Kidney capillary endothelial cell (primary cell): ENCODE data around the gene NT5C3B.

Experiments
- DNase-seq: peaks from one replicate; pipeline ENCODE4 v3.0.0-alpha.2; 2018; ENCODE audit warnings: low spot score

Gene NT5C3B

GRCh38 chr17:41810659-41811548 is 25.1 kb downstream of the NT5C3B start:
- no peak for DNase-seq

DNA sequence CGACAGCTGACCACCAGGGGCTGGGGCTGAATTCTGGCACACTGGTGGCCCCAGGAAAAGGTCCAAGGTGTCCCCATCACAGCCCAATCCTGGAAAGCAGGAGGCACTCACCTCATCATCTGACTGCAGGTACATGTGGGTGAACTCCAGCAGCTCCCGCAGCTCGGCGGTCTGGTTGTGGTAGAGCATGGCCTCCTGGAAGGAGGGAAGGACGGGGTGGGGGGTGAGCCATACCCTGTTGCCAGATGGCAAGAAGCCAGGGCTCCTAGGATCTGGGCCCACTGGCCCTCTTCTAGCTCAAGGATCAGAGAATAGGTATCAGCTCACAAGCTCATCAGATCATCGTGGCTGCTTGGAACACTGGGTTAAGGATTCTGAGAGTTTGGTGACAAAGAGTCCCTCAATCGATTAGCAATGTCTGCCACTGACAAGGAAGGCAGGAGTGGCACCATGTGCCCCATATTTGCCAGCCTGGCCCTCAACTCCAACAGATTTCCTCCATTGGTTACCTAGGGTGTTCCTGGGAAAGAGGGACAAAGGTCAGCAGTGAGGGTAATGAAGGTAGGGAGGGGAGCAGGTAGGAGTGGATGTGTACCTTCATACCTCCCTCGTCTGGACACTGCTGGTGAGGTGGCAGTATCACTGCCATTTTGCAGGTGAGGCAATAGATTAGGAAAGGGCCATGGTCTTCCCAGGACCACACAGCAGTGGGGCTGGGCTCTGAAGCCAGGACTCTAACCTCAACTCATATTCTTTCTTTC is 29.2 kb downstream of the NT5C3B start:
- no peak for DNase-seq

DNA sequence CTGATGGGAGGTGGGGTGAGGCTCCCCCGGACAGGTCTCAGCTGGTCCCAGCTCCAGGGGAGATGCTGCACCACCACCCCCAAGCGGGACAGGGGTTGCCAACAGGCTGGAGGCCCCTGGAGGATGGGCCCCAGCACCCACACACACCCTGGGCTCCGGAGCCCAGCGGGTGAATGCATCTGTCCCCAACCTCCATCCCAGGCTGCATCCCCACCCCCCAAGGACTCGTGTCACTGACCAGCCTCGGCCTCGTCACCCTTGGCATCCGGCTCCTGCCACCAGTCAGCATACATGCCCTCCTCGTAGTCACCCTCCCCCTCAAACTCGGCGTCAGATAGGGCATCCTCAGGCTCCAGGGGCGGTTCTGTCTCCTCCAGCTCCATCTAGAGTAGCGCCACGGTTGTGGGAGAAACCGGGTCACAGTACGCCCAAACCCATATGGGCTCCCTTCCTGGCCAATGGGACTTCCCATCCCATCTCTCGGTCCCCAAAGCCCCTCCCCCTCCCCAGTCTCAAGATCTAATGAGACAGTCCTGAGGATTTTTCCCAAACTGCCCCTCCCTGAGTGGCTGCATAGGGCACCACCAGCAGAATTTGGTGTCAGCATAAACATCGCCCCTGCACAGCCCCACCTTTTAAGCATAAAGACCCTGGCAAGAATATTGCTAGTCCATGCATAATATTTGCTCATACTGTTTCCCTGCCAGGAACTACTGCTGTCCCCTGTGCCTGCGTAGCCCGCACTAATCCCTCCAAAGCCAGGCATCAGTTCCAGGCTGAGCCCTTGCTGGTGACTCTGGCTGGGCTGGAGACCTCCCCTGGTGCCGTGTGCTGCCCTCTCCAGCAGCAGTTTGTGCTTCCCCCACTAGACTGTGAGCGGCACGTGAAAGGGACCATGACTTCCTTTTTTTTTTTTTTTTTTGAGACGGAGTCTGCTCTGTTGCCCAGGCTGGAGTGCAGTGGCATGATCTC is 32.7 kb downstream of the NT5C3B start:
- DNase-seq = no peak

- peak; percentile 78 for DNase-seq
These were observed 34.4 kb downstream of the NT5C3B start for GRCh38 chr17:41801374-41802271.

DNA sequence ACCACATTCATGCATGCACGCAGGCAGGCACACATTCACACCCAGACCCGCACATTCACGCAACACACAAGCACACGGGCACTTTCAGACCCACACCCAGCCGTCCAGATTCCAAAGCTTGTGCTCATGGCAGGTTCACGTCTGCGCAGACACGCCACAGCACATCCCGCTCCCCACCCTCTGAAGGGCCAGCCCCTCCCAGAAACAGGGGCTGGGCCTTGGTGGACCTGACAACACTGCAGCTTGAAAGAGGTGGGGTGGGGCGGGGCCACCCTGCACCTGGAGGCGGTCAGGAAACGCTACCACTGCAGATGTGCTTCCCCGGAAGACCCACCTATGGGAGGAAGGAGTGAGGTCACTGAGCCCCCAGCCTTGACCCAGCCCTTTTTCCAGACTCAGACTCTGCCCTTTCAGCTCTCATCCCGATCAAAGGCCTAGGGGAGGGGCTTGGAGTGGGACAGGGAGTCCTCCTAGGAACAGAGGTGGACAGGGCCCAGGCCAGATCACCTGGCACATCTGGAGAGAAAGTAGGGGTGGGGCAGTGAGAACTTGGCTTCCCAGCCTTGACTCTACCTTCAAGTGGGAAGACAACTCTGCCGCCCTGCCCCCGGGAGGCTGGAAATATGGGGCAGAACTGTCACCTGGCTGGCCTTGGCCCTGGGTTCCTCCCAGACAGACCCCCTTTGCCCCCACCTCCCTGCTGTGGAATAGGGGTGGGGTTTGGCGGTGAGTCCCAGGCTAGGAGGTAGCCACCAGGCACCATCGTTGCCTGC is 35.2 kb downstream of the NT5C3B start:
- no peak for DNase-seq

DNA sequence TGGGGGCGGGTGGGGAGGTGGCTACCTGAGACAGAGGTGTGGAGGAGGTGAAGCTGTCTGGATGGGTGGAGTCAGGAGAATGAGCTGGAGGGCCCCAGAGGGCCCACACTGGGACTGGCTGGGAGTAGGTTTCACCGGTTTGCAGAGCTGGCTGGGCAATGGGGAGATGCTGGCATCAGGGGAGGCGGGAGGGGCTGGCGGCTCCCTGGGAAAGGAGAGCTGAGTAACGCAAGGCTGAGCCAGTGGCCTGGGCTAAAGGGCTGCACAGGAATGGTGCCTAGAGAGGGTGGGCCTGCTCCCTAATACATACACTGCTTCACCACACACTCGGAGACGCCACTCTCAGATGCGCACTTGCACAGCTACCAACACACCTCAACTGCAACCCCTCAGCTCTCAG is 36.7 kb downstream of the NT5C3B start:
- DNase-seq = no peak

DNA sequence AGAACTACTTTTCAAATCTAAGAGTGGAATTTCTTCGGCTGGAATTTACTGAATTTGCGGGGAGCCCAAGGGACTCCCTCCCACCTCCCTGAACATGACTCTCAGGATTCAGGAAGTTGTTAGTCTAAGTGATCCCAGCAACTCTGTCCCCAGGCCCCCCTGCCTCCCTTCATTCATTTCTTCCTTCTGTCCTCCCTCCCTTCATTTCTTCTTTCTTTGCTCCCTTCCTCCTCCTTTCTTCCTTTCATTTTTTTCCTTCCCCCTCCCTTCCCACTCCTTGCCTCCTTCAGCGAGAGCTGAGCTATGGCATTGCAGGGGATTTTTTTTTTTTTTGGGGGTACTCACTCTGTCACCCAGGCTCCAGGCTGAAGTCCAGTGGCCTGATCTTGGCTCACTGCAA is 38.7 kb downstream of the NT5C3B start:
- no peak for DNase-seq

DNA sequence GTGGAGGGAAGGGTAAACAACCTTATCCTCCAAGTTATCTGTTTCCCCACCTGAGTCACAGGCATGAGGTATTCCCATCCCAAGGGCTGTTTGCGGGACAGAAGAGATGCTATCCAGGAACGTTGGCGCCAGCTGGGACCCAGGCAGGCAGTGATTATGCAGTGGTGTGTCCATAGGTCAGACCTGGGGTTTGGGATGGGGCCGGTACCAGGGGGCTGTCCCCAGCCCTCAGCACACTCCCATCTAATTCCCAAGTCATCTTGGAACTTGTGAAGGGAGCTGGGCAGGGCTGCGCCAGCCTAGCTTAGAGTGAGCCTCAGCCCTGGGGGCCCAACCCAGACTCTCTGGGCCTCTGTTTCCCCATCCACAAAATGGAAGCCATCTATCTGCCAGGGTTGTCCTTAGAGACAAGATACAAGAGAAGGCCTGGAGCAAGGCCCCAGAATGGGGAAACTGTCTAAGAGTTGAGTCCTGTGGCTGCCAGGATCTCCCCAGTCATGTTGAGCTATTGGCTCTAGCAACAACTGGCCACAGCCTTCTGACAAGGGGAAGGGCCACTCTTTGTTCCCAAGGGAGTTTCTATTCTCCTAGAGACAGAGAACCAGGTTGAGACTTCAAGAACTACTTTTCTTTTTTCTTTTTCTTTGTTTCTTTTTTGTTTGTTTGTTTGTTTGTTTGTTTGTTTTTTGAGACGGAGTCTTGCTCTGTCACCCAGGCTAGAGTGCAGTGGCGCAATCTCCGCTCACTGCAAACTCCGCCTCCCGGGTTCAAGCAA is 39.7 kb downstream of the NT5C3B start:
- no peak for DNase-seq

DNA sequence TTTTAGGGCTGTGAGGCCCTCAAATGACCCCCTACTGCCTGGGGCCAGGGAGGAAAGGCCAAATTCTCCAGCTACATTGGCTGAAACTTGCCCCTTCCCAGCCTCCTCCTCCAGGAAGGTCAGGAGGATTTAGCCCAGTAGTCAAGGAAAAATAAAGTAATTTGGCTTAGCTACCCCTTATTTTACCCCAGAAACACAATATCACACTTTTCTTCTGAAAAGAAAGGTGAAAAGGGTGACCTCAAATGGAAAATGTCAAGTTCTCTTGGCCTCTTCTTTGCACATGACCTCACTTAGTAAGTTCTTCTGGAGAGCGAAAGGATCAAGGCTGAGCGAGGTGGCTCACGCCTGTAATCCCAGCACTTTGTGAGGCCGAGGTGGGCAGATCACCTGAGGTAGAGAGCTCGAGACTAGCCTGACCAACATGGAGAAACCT is 41.5 kb downstream of the NT5C3B start:
- no peak for DNase-seq

- DNase-seq = no peak
These were observed 42.1 kb downstream of the NT5C3B start for GRCh38 chr17:41793784-41794539.

GRCh38 chr17:41792845-41793783 is 42.9 kb downstream of the NT5C3B start:
- peak; percentile 73 for DNase-seq

- no peak for DNase-seq
These were observed 49.0 kb downstream of the NT5C3B start for GRCh38 chr17:41787021-41787418.

- DNase-seq = peak; percentile 100
These were observed 49.6 kb downstream of the NT5C3B start, which contains the start of gene JUP for GRCh38 chr17:41786227-41787020. Gene JUP, minus strand, starts transcription at chr17:41786711. Its CDS starts 14,857 bp downstream, at chr17:41771854.

DNA sequence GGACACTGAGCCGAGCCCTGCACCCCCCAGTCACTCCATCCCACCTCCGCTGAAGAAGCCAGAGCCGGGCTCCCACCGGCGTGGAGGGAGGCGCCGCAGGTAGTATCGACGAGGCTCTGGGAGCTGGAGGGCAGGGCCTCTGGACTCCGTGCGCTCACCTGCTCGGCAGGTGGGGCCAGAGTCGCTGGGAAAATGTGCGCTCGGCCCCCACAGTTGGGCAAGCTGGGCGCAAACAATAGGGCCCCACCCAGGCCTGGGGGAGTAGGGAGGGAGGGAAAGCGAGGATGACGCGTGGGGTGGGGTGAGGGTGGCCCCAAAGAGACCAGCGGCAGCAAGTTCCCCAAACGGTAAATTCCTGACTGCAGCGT is 50.2 kb downstream of the NT5C3B start:
- no peak for DNase-seq

DNA sequence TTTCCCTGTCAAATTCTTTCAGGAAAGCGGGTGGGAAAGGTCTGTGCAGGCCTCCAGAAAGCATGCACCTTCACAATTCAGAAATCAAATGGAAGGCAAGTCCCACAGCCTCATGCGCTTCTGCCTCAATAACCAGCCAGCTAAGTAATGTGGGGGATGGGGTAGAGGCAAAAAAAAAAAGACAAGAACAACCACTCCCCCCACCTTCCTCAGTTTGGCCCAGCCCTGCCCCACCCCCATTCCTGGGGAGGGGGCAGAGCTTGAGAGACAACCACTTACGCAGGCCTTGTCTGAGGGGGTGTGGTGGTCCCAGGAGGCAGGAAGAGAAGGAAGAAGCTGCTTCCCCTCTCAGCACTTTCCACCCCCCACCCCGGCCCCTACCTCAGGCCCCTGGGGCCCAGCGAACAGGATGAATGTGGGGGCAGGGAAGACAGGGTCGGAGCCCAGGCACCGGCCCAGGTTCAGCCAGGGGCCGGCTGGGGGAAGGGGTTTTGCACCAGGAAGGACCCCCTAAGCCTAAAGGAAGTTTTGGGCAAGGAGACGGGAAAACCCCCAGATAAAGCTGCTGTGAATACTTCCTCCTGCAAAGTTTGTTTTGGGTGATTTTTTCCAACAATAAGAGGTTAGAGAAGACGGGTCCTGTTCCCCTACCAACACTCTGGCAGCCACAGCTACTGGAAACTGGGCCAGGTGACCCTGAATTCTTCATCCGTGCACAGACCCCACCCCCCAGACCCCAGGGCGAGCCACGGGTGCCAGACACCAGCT is 50.8 kb downstream of the NT5C3B start:
- peak; percentile 63 for DNase-seq
